A549 (cell line): ENCODE results near the gene CLDND2. TPM values are rescaled to one million over a fixed set of nuclear protein-coding genes. Genes with fewer than 3 reads are reported as not detected.
"Not testable (repeated sequence)": the region's sequence is repeated elsewhere in the genome, so short reads cannot be mapped to it uniquely, and the experiment has no call there.

Experiments used
- ATAC-seq, 2 experiments: fragments of 200-7000 bp in 1 of 2; fragments of >200 bp in 1 of 2; cut with Nextera tagmentation in 1 of 2; cut with Tn5 transposase in 1 of 2; 3 replicates each; pipeline versions ENCODE4 v1.8.0 to v1.9.1; 2018 to 2020; ENCODE audit warnings: mild to moderate bottlenecking in 1 of 2, moderate library complexity in 1 of 2
- CTCF ChIA-PET: fragments of 300-600 bp; sonication (Branson Sonifier 250); formaldehyde crosslinking; extraction: SDS; loops from one replicate; lab custom pipeline; 2021; ENCODE audit warnings: antibody characterized with exemption, inconsistent platforms; lab: Yijun Ruan, JAX
- POLR2A ChIA-PET: fragments of 350-600 bp; formaldehyde crosslinking; extraction: SDS; loops from one replicate; lab custom pipeline; 2021; ENCODE audit warnings: antibody characterized with exemption, inconsistent platforms; lab: Yijun Ruan, JAX
- DNase-seq, 2 experiments: peaks; one replicate each; pipeline versions ENCODE4 v3.0.0 to v3.0.0-alpha.2; 2011 to 2016; ENCODE audit warnings: low read depth in 1 of 2, low spot score in 1 of 2
- FAIRE-seq: peaks from 2 replicates; lab custom pipeline; 2011; peaks lifted over from hg19 to GRCh38; lab: Jason Lieb, UNC
- H3K27ac ChIP-seq, 2 experiments: fragments of >200 bp; sonication (Bioruptor Twin); formaldehyde crosslinking; 3 replicates each; pipeline ENCODE4 v1.5.1; 2016 to 2017
- H3K4me1 ChIP-seq: fragments of >200 bp; sonication (Bioruptor Twin); formaldehyde crosslinking; 3 replicates; pipeline ENCODE4 v1.6.1; 2016
- H3K4me2 ChIP-seq: fragments of >200 bp; sonication (Bioruptor Twin); formaldehyde crosslinking; 3 replicates; pipeline ENCODE4 v1.6.1; 2016
- H3K4me3 ChIP-seq: fragments of >200 bp; sonication (Bioruptor Twin); formaldehyde crosslinking; 3 replicates; pipeline ENCODE4 v1.5.1; 2016
- H3K9me3 ChIP-seq: fragments of >200 bp; sonication (Bioruptor Twin); formaldehyde crosslinking; 3 replicates; pipeline ENCODE4 v1.6.1; 2016
- BCL3 ChIP-seq: fragments of >200 bp; sonication (Bioruptor Twin); formaldehyde crosslinking; IDR thresholded peaks from 3 replicates; pipeline ENCODE4 v1.6.1; 2016
- BHLHE40 ChIP-seq: IDR thresholded peaks from 2 replicates; pipeline ENCODE4 v1.6.1; 2012; ENCODE audit warnings: low read depth, low read length, inconsistent platforms
- CBX2 ChIP-seq: fragments of 200-600 bp; sonication (generic); IDR thresholded peaks from 2 replicates; pipeline ENCODE4 v1.6.1; 2016; ENCODE audit warnings: low read depth, mild to moderate bottlenecking, borderline replicate concordance
- CEBPB ChIP-seq, 2 experiments: fragments of >200 bp in 1 of 2; sonication (Bioruptor Twin) in 1 of 2; formaldehyde crosslinking in 1 of 2; IDR thresholded peaks; 2 replicates each; pipeline ENCODE4 v1.6.1; 2012 to 2016
- CHD4 ChIP-seq: fragments of 200-600 bp; sonication (generic); IDR thresholded peaks from 2 replicates; pipeline ENCODE4 v1.6.1; 2016; ENCODE audit warnings: antibody characterized with exemption, mild to moderate bottlenecking, borderline replicate concordance
- CTCF ChIP-seq: fragments of >200 bp; sonication (Bioruptor Twin); formaldehyde crosslinking; IDR thresholded peaks from 3 replicates; pipeline ENCODE4 v1.5.1; 2016
- EHF ChIP-seq: fragments of 250-450 bp; sonication (Bioruptor Pico); IDR thresholded peaks from 2 replicates; pipeline ENCODE4 v1.5.0; 2020; ENCODE audit warnings: mild to moderate bottlenecking
- EHMT2 ChIP-seq: fragments of 200-600 bp; sonication (generic); IDR thresholded peaks from 2 replicates; pipeline ENCODE4 v1.6.1; 2016; ENCODE audit warnings: antibody characterized with exemption, low read depth, mild to moderate bottlenecking, moderate library complexity
- EP300 ChIP-seq, 2 experiments: fragments of >200 bp; sonication (Bioruptor Twin); formaldehyde crosslinking; IDR thresholded peaks; 2 replicates in 1 of 2; 3 replicates in 1 of 2; pipeline ENCODE4 v1.6.1; 2016 to 2017
- ESRRA ChIP-seq: fragments of 150-350 bp; IDR thresholded peaks from 2 replicates; pipeline ENCODE4 v1.6.1; 2014; ENCODE audit warnings: mild to moderate bottlenecking, low read length, borderline replicate concordance
- FOSL2 ChIP-seq, 2 experiments: fragments of 450-650 bp in 1 of 2; fragments of >200 bp in 1 of 2; sonication (Bioruptor Twin) in 1 of 2; formaldehyde crosslinking; IDR thresholded peaks; 2 replicates each; pipeline versions ENCODE4 v1.5.0 to v1.6.1; 2016 to 2020; ENCODE audit warnings: mild to moderate bottlenecking in 1 of 2, moderate library complexity in 1 of 2
- FOXS1 ChIP-seq: fragments of 250-450 bp; sonication (Bioruptor Pico); IDR thresholded peaks from 2 replicates; pipeline ENCODE4 v1.5.0; 2020; ENCODE audit warnings: mild to moderate bottlenecking, moderate library complexity
- GATA3 ChIP-seq: IDR thresholded peaks from 2 replicates; pipeline ENCODE4 v1.6.1; 2012; ENCODE audit warnings: borderline replicate concordance
- KDM5A ChIP-seq: fragments of 200-600 bp; sonication (generic); IDR thresholded peaks from 2 replicates; pipeline ENCODE4 v1.6.1; 2016; ENCODE audit warnings: antibody characterized with exemption, mild to moderate bottlenecking
- NR3C1 ChIP-seq: fragments of >200 bp; sonication (Bioruptor Twin); formaldehyde crosslinking; IDR thresholded peaks from 3 replicates; pipeline ENCODE4 v1.6.1; 2017
- RAD21 ChIP-seq, 2 experiments: fragments of >200 bp in 1 of 2; sonication (Bioruptor Twin) in 1 of 2; formaldehyde crosslinking in 1 of 2; IDR thresholded peaks in 1 of 2; conservative IDR thresholded peaks in 1 of 2; 2 replicates in 1 of 2; 3 replicates in 1 of 2; pipeline ENCODE4 v1.6.1; 2012 to 2018; ENCODE audit warnings: inconsistent platforms in 1 of 2
- REST ChIP-seq: fragments of 200-600 bp; sonication (generic); IDR thresholded peaks from 2 replicates; pipeline ENCODE4 v1.6.1; 2016; ENCODE audit warnings: antibody characterized with exemption, mild to moderate bottlenecking, moderate library complexity
- RNF2 ChIP-seq: fragments of 200-600 bp; sonication (generic); IDR thresholded peaks from 2 replicates; pipeline ENCODE4 v1.6.1; 2016; ENCODE audit warnings: low read depth, mild to moderate bottlenecking, antibody characterized with exemption, moderate library complexity, borderline replicate concordance
- ZC3H11A ChIP-seq: fragments of 450-650 bp; IDR thresholded peaks from 2 replicates; pipeline ENCODE4 v1.6.1; 2014; ENCODE audit warnings: antibody characterized with exemption, mild to moderate bottlenecking
- WGBS: methylation state at CpG from one replicate; pipeline ENCODE4 v1.1.6; 2017; ENCODE audit errors: missing lambda C conversion rate; 5-methylcytosine and 5-hydroxymethylcytosine counted together
- polyA plus RNA-seq, 4 experiments: library from polyadenylated mRNA; depleted of rRNA in 3 of 4; stranded (reverse); fragments of >200 nt; fragmentation: RNase III in 1 of 4; extraction: RNeasy Plus Mini Kit Qiagen cat#74134 plus additional on column Dnase treatment in 1 of 4; gene quantifications; 2 replicates in 3 of 4; 3 replicates in 1 of 4; pipeline ENCODE4 v1.2.3, GENCODE V29; 2011 to 2017
- TF ChIP-seq, protein P1 (sequence below): IDR thresholded peaks from 2 replicates; pipeline ENCODE4 v1.6.1; 2012
- TF ChIP-seq, protein P2 (sequence below): fragments of 450-650 bp; IDR thresholded peaks from 2 replicates; pipeline ENCODE4 v1.6.1; 2014; ENCODE audit warnings: antibody characterized with exemption

CLDND2 gene
- polyA plus RNA-seq, 2 of the 4 experiments (the other 2 are of a cell fraction): 1.1 to 2.8 TPM

DNA sequence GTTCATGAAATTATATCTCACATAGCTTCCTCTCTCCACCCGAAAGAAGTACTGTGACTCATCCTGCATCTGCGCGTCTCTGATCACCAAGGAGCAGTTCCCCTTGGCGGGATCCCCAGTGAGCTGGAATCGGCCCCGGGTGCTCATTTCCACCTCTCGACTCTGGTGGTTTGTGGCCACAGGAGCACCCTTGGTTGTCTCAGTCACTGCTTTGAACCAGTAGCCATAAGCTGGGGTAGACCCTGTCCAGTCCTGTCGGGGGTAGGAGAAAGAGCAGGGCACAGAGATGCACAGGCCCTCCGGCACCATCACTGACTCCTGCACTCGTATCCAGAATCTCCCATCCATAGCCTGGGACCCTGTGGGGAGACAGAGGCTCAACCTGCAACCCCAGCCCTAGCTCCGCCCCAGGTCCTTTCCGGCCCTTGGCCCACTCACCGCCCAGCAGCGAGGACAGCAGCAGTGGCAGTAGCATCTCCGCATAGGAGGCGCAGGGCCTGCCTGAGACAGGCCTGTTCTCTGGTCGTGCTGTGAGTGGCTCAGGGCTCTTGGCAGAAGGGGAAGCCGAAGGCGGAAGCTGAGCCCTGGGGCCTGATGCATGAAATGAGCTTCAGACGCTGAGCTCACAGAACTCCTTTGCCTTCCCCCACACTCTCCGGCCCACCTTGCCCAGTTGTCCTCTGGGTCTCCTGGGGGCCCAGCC is 48.5 kb upstream of the CLDND2 start, which contains the start of gene SIGLEC10:
Gene SIGLEC10, minus strand, starts transcription at position 536 of the 703 bp plus-strand sequence. Its CDS starts 61 bp downstream, at position 475.
- WGBS: 46% methylated on average over 21 of the region's 21 CpGs
- Histone ChIP-seq H3K4me1 (no peaks in the 10 kb centered on the region), H3K4me3 (no peak within 1 kb of the TSS), H3K9me3 (no peaks in the 10 kb centered on the region), H3K4me2 (no peak within 1 kb of the TSS), H3K27ac (no peak within 1 kb of the TSS)
- FAIRE-seq (no peak), DNase-seq (no peak), ATAC-seq (no peak)
- ChIA-PET POLR2A (no interaction called here), CTCF (interaction anchor here (0.6 to 3.0 kb wide), 7 partner anchors 9 to 486 kb away, joined by 3 to 11 read pairs (median 7); no protein-coding TSS in a partner anchor)
- TF ChIP-seq FOXS1 (CRISPR knock-in tag) (no peak), GATA3 (no peak), CBX2 (no peak), EP300 (IDR thresholded peaks at IDR 0.05) (no peak), ESRRA (no peak), EHMT2 (no peak), CTCF (no peak), KDM5A (no peak), RNF2 (no peak), EHF (CRISPR knock-in tag) (no peak), ZC3H11A (no peak), FOSL2 (IDR thresholded peaks at IDR 0.05) (no peak), FOSL2 (CRISPR knock-in tag; IDR thresholded peaks at IDR 0.05) (no peak), RAD21 (conservative IDR thresholded peaks at IDR 0.05 in 1 of 2, IDR thresholded peaks at IDR 0.05 in 1 of 2) (no peak), CHD4 (no peak)
- TF ChIP-seq, protein P1, sequence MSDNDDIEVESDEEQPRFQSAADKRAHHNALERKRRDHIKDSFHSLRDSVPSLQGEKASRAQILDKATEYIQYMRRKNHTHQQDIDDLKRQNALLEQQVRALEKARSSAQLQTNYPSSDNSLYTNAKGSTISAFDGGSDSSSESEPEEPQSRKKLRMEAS: no peak
- TF ChIP-seq, protein P2, sequence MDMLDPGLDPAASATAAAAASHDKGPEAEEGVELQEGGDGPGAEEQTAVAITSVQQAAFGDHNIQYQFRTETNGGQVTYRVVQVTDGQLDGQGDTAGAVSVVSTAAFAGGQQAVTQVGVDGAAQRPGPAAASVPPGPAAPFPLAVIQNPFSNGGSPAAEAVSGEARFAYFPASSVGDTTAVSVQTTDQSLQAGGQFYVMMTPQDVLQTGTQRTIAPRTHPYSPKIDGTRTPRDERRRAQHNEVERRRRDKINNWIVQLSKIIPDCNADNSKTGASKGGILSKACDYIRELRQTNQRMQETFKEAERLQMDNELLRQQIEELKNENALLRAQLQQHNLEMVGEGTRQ: no peak

- not testable (repeated sequence) for DNase-seq, H3K4me3 ChIP-seq, H3K9me3 ChIP-seq, ATAC-seq, FAIRE-seq, H3K4me1 ChIP-seq, H3K4me2 ChIP-seq, H3K27ac ChIP-seq
- ChIA-PET CTCF (interaction anchor here (0.6 to 3.6 kb wide), 7 partner anchors 9 to 241 kb away, joined by 3 to 11 read pairs (median 4); no protein-coding TSS in a partner anchor), POLR2A (interaction anchor here (1.1 kb wide), 1 partner anchor 77 kb away, joined by 3 read pairs; no protein-coding TSS in a partner anchor)
- WGBS: 10% methylated on average over 9 of the region's 15 CpGs
Observed at GRCh38 chr19:51416422-51416821, 47.6 kb upstream of the CLDND2 start.

DNA sequence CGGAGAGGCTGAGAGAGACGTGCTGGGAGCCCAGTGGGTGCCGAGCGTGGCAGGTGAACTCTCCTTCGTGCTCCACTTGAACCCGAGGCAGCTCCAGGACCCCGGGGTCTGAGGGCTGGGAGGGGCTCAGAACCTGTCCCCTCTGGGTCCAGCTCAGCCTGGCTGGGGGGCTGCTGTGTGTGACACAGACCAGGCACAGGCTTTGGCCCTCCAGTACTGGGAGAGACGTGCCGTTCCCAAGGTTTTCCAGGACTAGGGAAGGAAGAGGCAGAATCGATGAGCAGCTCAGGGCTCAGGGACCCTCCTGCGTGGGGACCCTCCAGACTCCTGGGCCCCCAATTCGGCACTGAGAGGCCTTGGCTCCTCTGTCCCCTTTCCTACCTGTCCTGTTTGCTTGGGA is 46.4 kb upstream of the CLDND2 start:
- FAIRE-seq (no peak), DNase-seq (no peak), ATAC-seq (no peak)
- Histone ChIP-seq H3K9me3 (no peaks in the 10 kb centered on the region), H3K4me1 (no peaks in the 10 kb centered on the region), H3K4me3 (no peak overlapping the region), H3K4me2 (no peak overlapping the region), H3K27ac (no peak overlapping the region)
- CTCF ChIA-PET: interaction anchor here (1.0 to 3.6 kb wide), 4 partner anchors 7 to 101 kb away, joined by 3 to 11 read pairs (median 4); no protein-coding TSS in a partner anchor
- POLR2A ChIA-PET: interaction anchor here (1.1 kb wide), 1 partner anchor 76 kb away, joined by 3 read pairs; no protein-coding TSS in a partner anchor
- WGBS: 35% methylated on average over 10 of the region's 12 CpGs
- no peak for TF ChIP-seq CTCF
- TF ChIP-seq NR3C1: no peak
- no peak for TF ChIP-seq BHLHE40
- TF ChIP-seq CEBPB (IDR thresholded peaks at IDR 0.05): no peak
- no peak for TF ChIP-seq EP300 (IDR thresholded peaks at IDR 0.05)
- TF ChIP-seq CHD4: no peak
- no peak for TF ChIP-seq REST
- TF ChIP-seq BCL3: no peak
